Ovary (tissue), 9 donors: ENCODE data around the gene CHPT1. TPM values are rescaled to one million over a fixed set of nuclear protein-coding genes. Genes with fewer than 3 reads are reported as not detected.
"Not testable (repeated sequence)": the region's sequence is repeated elsewhere in the genome, so short reads cannot be mapped to it uniquely, and the experiment has no call there.

Experiments used
- DNase-seq, 5 donors: peaks; one replicate each; pipeline ENCODE4 v3.0.0-alpha.2; 2019 to 2020
- H3K27ac ChIP-seq, 2 donors: fragments of 200-600 bp; one replicate each; pipeline versions ENCODE4 v1.5.1 to v1.8.0; 2019 to 2022
- H3K27me3 ChIP-seq: fragments of 200-600 bp; one replicate; pipeline ENCODE4 v1.8.0; 2022
- H3K36me3 ChIP-seq: fragments of 200-600 bp; sonication (generic); one replicate; pipeline ENCODE4 v1.5.1; 2019
- H3K4me1 ChIP-seq: one replicate; pipeline ENCODE4 v1.8.1; 2013; ENCODE audit warnings: mild to moderate bottlenecking, moderate library complexity; ENCODE audit not compliant: insufficient read depth
- H3K4me3 ChIP-seq: fragments of 200-600 bp; sonication (generic); one replicate; pipeline ENCODE4 v1.5.1; 2017
- H3K9me3 ChIP-seq, 2 donors: fragments of 200-600 bp in 1 of 2; sonication (generic) in 1 of 2; one replicate each; pipeline versions ENCODE4 v1.5.1 to v1.8.1; 2013 to 2019; ENCODE audit warnings: mild to moderate bottlenecking in 1 of 2, moderate library complexity in 1 of 2
- EP300 ChIP-seq: sonication (generic); formaldehyde crosslinking; IDR thresholded peaks from one replicate; pipeline ENCODE4 v1.6.1; 2017; ENCODE audit warnings: antibody characterized with exemption
- POLR2A ChIP-seq: fragments of 450-650 bp; IDR thresholded peaks from one replicate; pipeline ENCODE4 v1.6.1; 2017; ENCODE audit warnings: antibody characterized with exemption, mild to moderate bottlenecking, moderate library complexity
- WGBS, 3 donors: extraction: QIAGEN DNeasy Blood & Tissue Kit in 1 of 3; methylation state at CpG; one replicate each; pipeline versions ENCODE4 v1.1.5 to v1.1.7; 2013 to 2017; 5-methylcytosine and 5-hydroxymethylcytosine counted together
- intact Hi-C, 4 donors: fragments of 100-400 bp; cut with DNase I; formaldehyde crosslinking; loops; one replicate each; pipeline versions ENCODE4 v1.11.0 to v1.15.1; 2022 to 2023
- polyA plus RNA-seq, 2 donors: library from polyadenylated mRNA; stranded (reverse); fragments of 200-250 nt in 1 of 2; fragments of 350-450 nt in 1 of 2; fragmentation: Illumina TruSeq in 1 of 2; extraction: RNeasy Lipid Tissue Mini Kit (QIAGEN cat#74804) in 1 of 2; gene quantifications; one replicate each; pipeline ENCODE4 v1.2.3, GENCODE V29; 2013 to 2014
- total RNA-seq, 7 donors: library from RNA; depleted of rRNA in 2 of 7; stranded (reverse); fragments of >200 nt in 2 of 7; fragmentation: NEBNext Ultra II Directional in 3 of 7; extraction: Animal tissue kit (Norgen Biotek cat#: 25700) in 3 of 7; gene quantifications; one replicate each; pipeline versions ENCODE4 v1.1.0 to v1.2.4, GENCODE V29; 2016 to 2023
- TF ChIP-seq, protein P1 (sequence below), 3 donors: fragments of 450-650 bp in 2 of 3; fragments of 200-600 bp in 1 of 3; IDR thresholded peaks; one replicate each; pipeline versions ENCODE4 v1.5.1 to v1.8.0; 2016 to 2022; ENCODE audit warnings: antibody characterized with exemption in 3 of 3, mild to moderate bottlenecking in 1 of 3
- donor health status: DM: no; HTN: no; CAD: no; lungs with moderate emphysema.
- donor health status: DM: no; HTN: no; CAD: no.
- donor health status: Bipolar disorder and iron deficiency.
- donor health status: DM: yes; HTN: yes; CAD: no.
- donor health status: DM: no; HTN: no; CAD: no.
- donor health status: DM: yes; HTN: yes; CAD: no.

CHPT1 gene
- total and polyA plus RNA-seq, 9 donors: 25.8 to 89.4 (median 31.4) TPM

DNA sequence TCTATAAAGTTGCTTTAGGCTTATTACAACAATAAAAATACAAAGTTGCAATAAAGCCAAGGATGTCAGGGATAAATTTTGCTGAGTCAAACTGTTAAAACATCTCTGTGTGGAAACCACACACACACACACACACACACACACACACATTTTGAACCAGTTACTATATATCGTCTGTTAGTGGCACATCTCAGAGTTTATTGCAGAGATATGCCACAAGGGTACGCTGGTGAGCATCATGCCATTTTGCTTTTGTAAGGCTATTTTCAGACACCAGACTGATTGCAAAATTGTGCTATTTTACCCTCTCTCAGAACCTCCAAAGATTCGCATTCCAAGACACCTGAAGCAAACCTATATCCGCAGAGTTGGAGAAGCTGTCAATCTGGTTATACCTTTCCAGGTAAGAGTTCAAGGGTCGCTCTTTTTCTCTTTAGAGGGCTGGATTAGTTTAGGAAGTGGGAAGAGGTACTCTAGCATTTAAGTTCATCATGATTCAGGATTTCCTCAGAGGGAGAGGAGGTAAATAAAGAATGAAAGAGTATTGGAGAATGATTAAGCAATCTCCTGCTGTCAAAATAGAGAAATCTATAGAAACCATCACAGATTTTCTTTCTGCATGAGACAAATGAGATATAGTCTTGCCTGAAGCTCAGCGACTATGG, 27.3 kb upstream of the CHPT1 start:
- Histone ChIP-seq H3K4me3 (no peak overlapping the region), H3K27ac (no peak overlapping the region), H3K4me1 (no peaks in the 10 kb centered on the region), H3K27me3 (no peaks in the 10 kb centered on the region), H3K36me3 (no peaks in the 10 kb centered on the region), H3K9me3 (no peaks in the 10 kb centered on the region)
- DNase-seq: peak in 1 of 5 donors; percentile 50
- intact Hi-C loops: no loop called here
- WGBS, 3 donors: 58 to 63% (median 59%) methylated on average over 6 of the region's 6 CpGs
- TF ChIP-seq EP300 (no peak), POLR2A (no peak)
- TF ChIP-seq, protein P1, sequence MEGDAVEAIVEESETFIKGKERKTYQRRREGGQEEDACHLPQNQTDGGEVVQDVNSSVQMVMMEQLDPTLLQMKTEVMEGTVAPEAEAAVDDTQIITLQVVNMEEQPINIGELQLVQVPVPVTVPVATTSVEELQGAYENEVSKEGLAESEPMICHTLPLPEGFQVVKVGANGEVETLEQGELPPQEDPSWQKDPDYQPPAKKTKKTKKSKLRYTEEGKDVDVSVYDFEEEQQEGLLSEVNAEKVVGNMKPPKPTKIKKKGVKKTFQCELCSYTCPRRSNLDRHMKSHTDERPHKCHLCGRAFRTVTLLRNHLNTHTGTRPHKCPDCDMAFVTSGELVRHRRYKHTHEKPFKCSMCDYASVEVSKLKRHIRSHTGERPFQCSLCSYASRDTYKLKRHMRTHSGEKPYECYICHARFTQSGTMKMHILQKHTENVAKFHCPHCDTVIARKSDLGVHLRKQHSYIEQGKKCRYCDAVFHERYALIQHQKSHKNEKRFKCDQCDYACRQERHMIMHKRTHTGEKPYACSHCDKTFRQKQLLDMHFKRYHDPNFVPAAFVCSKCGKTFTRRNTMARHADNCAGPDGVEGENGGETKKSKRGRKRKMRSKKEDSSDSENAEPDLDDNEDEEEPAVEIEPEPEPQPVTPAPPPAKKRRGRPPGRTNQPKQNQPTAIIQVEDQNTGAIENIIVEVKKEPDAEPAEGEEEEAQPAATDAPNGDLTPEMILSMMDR (IDR thresholded peaks at IDR 0.05): peak; percentile 20 to 48 (median 31)

DNA sequence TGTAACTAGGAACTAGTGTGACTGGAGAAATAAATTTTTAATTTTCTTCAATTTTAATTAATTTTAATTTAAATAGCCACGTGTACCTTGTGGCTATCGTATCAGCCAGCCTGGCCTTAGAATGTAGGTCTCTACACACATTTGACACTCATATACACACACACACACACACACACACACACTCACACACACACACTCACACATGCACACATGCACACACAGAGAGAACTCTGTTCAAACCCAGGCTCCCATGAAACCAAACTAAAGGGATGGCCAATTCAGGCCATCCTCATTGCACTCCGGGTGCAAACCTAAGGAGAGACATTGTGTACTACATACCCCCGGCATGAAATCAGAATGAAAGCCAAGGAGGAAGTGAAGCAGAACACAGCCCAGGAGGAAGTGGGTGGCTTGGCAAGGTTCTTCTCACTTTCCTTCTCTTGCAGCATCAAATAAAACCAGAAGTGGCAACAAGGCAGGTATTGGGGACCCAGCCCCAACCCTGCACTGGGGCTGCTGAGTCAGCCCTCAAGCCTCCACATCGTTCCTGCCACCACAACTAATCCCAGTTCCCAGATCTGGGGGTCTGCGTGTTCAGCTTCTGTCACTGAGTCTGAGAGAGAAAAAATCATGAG, 26.2 kb upstream of the CHPT1 start:
- intact Hi-C loops: no loop called here
- Histone ChIP-seq H3K36me3 (no peaks in the 10 kb centered on the region), H3K4me3 (no peak overlapping the region), H3K27me3 (no peaks in the 10 kb centered on the region), H3K9me3 (no peaks in the 10 kb centered on the region), H3K27ac (no peak overlapping the region), H3K4me1 (no peaks in the 10 kb centered on the region)
- TF ChIP-seq POLR2A: no peak
- no peak for TF ChIP-seq EP300
- TF ChIP-seq, protein P1 (IDR thresholded peaks at IDR 0.05): no peak
- no peak for DNase-seq
- 68 to 82% (median 78%) methylated on average over 6 of the region's 6 CpGs for WGBS, 3 donors

DNA sequence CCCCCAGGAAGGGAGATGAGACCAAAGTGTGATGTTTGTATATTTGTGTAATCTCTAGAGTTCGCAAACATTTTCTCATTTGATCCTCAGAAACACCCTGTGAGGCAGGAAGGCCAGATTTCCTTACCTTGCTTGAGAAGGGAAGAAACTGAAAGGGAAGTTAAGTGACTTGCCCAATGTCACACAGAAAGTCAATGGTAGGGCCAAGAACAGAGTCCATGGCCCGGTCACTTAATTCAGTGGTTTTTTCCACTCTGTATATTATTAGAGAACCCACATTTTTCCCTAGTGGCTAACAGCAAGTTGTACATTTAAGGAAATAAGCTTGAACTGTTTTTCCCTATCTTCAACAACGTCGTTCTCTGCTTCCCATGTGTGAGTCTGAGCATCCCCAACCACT, 25.6 kb upstream of the CHPT1 start:
- DNase-seq: no peak
- H3K27ac ChIP-seq: no peak overlapping the region
- no peaks in the 10 kb centered on the region for H3K4me1 ChIP-seq
- no peak overlapping the region for H3K4me3 ChIP-seq
- H3K9me3 ChIP-seq: no peaks in the 10 kb centered on the region
- WGBS, 3 donors: 87 to 91% (median 88%) methylated on average over 4 of the region's 4 CpGs
- no peak for TF ChIP-seq POLR2A
- TF ChIP-seq, protein P1 (IDR thresholded peaks at IDR 0.05): no peak
- TF ChIP-seq EP300: no peak
- no peaks in the 10 kb centered on the region for H3K36me3 ChIP-seq
- intact Hi-C loops: no loop called here
- no peaks in the 10 kb centered on the region for H3K27me3 ChIP-seq

DNA sequence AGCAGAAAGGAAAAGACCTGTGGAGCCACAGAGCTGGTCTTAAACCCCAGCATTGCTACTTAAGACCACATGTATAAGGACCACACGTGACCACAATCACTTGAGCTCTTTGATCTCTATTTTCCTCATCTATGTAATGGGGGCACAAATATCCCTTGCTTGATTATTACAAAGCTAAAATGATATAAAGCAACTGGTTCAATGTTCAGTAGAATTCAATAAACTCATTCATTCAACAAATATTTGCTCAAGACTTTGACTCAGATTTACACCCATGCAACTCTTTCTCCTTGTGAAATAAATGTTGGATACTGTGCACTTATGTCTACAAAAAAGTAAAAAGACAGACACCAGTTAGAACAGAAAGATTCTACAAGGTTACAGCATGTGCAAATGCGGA, 21.9 kb upstream of the CHPT1 start:
- DNase-seq: no peak
- H3K27ac ChIP-seq: no peak overlapping the region
- WGBS, 3 donors: 87 to 92% (median 89%) methylated on average over 2 of the region's 2 CpGs
- no peak overlapping the region for H3K4me3 ChIP-seq
- intact Hi-C loops: no loop called here
- H3K36me3 ChIP-seq: no peaks in the 10 kb centered on the region
- H3K4me1 ChIP-seq: no peaks in the 10 kb centered on the region
- H3K27me3 ChIP-seq: no peaks in the 10 kb centered on the region
- no peaks in the 10 kb centered on the region for H3K9me3 ChIP-seq
- TF ChIP-seq EP300: no peak
- TF ChIP-seq, protein P1 (IDR thresholded peaks at IDR 0.05): no peak
- TF ChIP-seq POLR2A: no peak

DNA sequence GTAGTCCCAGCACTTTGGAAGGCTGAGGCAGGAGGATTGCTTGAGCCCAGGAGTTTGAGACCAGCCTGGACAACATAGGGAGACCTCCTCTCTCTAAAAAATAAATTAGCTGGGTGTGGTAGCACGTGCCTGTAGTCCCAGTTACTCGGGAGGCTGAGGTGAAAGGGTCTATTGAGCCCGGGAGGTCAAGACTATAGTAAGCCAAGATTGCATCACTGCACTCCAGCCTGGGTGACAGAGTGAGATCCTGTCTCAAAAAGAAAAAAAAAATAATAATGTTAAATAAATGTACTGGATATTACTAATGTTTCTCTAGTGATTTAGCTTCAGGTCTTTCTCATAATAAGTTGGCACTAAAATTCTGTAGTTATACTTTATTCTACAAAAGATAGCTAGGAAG, 20.9 kb upstream of the CHPT1 start:
- H3K27me3 ChIP-seq, DNase-seq, intact Hi-C loops, H3K27ac ChIP-seq, H3K4me1 ChIP-seq, H3K4me3 ChIP-seq, H3K9me3 ChIP-seq, H3K36me3 ChIP-seq: not testable (repeated sequence)
- 67 to 76% (median 72%) methylated on average over 3 of the region's 3 CpGs for WGBS, 3 donors
